ENCODE results near the gene METRNL.

DNA sequence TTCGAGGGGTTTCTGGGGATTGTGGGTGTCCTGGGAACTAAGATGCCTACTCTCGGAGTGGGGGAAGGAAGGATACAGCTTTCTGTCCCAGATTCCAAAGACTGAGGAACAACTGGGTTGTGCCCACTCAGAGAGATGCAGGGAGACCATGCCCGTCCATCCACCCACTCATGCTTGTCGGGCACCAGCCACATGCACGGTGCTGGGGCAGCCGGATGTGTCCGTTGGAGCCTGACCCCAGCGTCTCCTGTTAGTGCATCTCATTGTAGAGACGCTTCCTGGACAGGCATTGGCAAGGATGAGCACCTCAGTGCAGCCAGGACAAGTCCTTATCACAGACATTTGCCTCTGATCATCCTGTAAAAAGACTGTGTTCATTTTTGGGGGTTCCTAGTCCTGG is 58.1 kb downstream of the METRNL start:
- TF ChIP-seq SUZ12 (IDR thresholded peaks at IDR 0.05) (no peak), SP1 (IDR thresholded peaks at IDR 0.05) (no peak), ELF4 (IDR thresholded peaks at IDR 0.05) (no peak), ZNF384 (IDR thresholded peaks at IDR 0.05) (no peak), FOXA1 (IDR thresholded peaks at IDR 0.05) (no peak), BHLHE40 (IDR thresholded peaks at IDR 0.05; ENCODE audit: borderline replicate concordance) (no peak)
